Activated B cell treated with CpG ODN at 0.5 μM for 24 hours (primary cell): ENCODE data around the gene SETD1A. TPM values are rescaled to one million over a fixed set of nuclear protein-coding genes. Genes with fewer than 3 reads are reported as not detected.

Experiments
- ATAC-seq: fragments of 200-7000 bp; cut with Tn5 transposase; one replicate; pipeline ENCODE4 v1.10.0; 2021; ENCODE audit warnings: low read depth, mild to moderate bottlenecking, moderate library complexity
- CTCF ChIA-PET: fragments of 350-600 bp; sonication (Branson Sonifier 250); formaldehyde crosslinking; loops from one replicate; lab custom pipeline; 2021; ENCODE audit warnings: antibody characterized with exemption; lab: Charles Lee
- POLR2A ChIA-PET: fragments of 350-600 bp; sonication (Branson Sonifier 250); formaldehyde crosslinking; loops from one replicate; lab custom pipeline; 2021; ENCODE audit warnings: antibody characterized with exemption; lab: Charles Lee
- DNase-seq: peaks from one replicate; pipeline ENCODE4 v3.0.0; 2022
- H3K27ac Mint-ChIP-seq: one replicate; pipeline ENCODE4 v1.8.0; 2020; ENCODE audit warnings: mixed read lengths
- H3K27me3 Mint-ChIP-seq: one replicate; pipeline ENCODE4 v1.8.0; 2021; ENCODE audit warnings: mixed read lengths
- H3K36me3 Mint-ChIP-seq: one replicate; pipeline ENCODE4 v1.8.0; 2021; ENCODE audit warnings: low read depth, mixed read lengths
- H3K4me1 Mint-ChIP-seq: one replicate; pipeline ENCODE4 v1.8.0; 2021; ENCODE audit warnings: mixed read lengths
- H3K4me3 Mint-ChIP-seq: one replicate; pipeline ENCODE4 v1.8.0; 2020; ENCODE audit warnings: mild to moderate bottlenecking, mixed read lengths
- H3K9me3 Mint-ChIP-seq: one replicate; pipeline ENCODE4 v1.8.0; 2020; ENCODE audit warnings: mixed read lengths
- intact Hi-C: fragments of 100-400 bp; cut with micrococcal nuclease; formaldehyde crosslinking; loops from one replicate; pipeline ENCODE4 v1.15.1; 2024
- total RNA-seq: library from RNA; stranded (reverse); gene quantifications from 2 replicates; pipeline ENCODE4 v1.2.3, GENCODE V29; 2022
- TF ChIP-seq, protein P1 (sequence below): fragments of 200-600 bp; IDR thresholded peaks from one replicate; pipeline ENCODE4 v1.8.0; 2022; ENCODE audit warnings: antibody characterized with exemption, mild to moderate bottlenecking

SETD1A gene
- total RNA-seq, 1 donor from 2014 or later = 32.8 TPM

DNA sequence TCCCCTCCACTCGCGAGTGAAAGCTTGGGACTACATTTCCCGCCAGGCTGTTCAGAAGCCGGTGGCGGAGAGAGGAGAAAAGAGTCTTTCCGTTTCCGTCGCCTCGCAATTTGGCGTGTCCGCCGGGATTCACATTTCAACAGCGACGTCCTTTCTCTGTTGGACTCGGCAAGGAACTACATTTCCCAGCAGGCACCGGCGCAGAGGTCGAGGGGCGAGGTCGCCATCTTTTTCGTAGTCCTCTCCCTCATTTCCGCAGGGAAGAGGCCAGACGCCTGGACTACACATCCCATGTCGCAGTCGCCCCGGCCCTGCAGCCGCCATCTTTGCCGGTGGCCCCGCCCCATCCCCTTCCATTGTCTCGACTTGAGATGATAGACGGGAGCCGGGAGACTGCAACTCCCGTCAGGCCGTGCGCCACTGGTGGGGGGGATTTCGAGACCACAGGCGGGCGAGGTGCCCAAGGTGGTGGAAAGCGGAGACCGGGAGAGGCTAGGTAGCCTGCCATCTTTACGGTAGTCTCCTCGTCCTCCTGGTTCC lies 35.1 kb upstream of the SETD1A start:
- POLR2A ChIA-PET = interaction anchor here (0.6 to 1.5 kb wide), 11 partner anchors 21 to 739 kb away, joined by 3 to 6 read pairs (median 3); partner anchors contain the start of genes CORO1A, SEPTIN1, ZNF629 and ZNF646
- Mint-ChIP-seq H3K27ac (peak overlapping the region; percentile 100), H3K36me3 (peaks cover 18% of the 10 kb centered on the region), H3K4me3 (peak overlapping the region; percentile 100), H3K4me1 (peaks cover 20% of the 10 kb centered on the region), H3K9me3 (no peaks in the 10 kb centered on the region), H3K27me3 (no peaks in the 10 kb centered on the region)
- peak; percentile 95 for DNase-seq
- intact Hi-C loops = loop anchor here (1.0 to 10.0 kb wide), 18 partner anchors 20 to 1106 kb away; partner anchors contain the start of genes CFAP119, FBRS, INO80E and PAGR1
- CTCF ChIA-PET = interaction anchor here (0.6 to 0.9 kb wide), 2 partner anchors 22 to 78 kb away, joined by 3 to 14 read pairs; no protein-coding TSS in a partner anchor
- TF ChIP-seq, protein P1, sequence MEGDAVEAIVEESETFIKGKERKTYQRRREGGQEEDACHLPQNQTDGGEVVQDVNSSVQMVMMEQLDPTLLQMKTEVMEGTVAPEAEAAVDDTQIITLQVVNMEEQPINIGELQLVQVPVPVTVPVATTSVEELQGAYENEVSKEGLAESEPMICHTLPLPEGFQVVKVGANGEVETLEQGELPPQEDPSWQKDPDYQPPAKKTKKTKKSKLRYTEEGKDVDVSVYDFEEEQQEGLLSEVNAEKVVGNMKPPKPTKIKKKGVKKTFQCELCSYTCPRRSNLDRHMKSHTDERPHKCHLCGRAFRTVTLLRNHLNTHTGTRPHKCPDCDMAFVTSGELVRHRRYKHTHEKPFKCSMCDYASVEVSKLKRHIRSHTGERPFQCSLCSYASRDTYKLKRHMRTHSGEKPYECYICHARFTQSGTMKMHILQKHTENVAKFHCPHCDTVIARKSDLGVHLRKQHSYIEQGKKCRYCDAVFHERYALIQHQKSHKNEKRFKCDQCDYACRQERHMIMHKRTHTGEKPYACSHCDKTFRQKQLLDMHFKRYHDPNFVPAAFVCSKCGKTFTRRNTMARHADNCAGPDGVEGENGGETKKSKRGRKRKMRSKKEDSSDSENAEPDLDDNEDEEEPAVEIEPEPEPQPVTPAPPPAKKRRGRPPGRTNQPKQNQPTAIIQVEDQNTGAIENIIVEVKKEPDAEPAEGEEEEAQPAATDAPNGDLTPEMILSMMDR = no peak
- ATAC-seq = peak; percentile 77

DNA sequence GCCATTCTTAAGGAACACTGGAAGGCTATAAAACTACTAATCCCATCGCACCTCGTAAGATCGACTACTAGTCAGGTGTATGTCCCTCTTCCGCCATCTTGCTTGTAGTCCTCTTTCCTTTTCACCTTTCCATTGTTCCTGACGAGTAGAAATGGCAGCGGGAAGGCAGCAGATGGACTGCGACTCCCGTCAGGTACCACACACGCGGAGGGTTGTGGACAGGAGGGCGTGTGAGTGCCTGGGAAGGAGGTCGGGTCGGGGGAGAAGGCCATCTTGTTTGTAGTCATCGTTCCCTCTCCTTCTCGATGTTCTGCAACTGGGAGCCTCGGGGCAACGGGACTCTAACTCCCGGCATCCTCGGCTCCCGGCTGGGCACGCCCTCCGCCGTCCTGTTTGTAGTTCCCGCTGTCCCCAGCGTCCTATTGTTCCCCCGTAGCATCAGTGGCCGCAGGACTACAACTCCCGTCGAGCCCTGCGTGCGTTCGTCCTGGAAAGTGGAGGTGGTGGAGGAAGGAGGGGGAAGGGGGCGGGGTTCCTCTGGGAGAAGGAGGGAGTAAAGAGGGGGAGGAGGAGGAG lies 34.5 kb upstream of the SETD1A start:
- Mint-ChIP-seq H3K27ac (peak overlapping the region; percentile 100), H3K36me3 (peaks cover 18% of the 10 kb centered on the region), H3K27me3 (no peaks in the 10 kb centered on the region), H3K4me3 (peak overlapping the region; percentile 100), H3K9me3 (no peaks in the 10 kb centered on the region), H3K4me1 (peaks cover 20% of the 10 kb centered on the region)
- DNase-seq (peak; percentile 86), ATAC-seq (peak; percentile 68)
- POLR2A ChIA-PET = interaction anchor here (0.6 to 1.5 kb wide), 6 partner anchors 21 to 740 kb away, joined by 3 to 8 read pairs (median 4); partner anchors contain the start of gene CORO1A
- CTCF ChIA-PET = no interaction called here
- intact Hi-C loops = loop anchor here (1.0 to 10.0 kb wide), 21 partner anchors 19 to 1106 kb away; partner anchors contain the start of genes CFAP119, FBRS, INO80E and KAT8
- TF ChIP-seq, protein P1 = no peak

- H3K27me3 Mint-ChIP-seq = no peaks in the 10 kb centered on the region
- intact Hi-C loops = loop anchor here (1.0 to 10.0 kb wide), 7 partner anchors 26 to 1107 kb away; partner anchors contain the start of genes INO80E, KAT8, ORAI3 and PAGR1
- H3K4me1 Mint-ChIP-seq = peaks cover 20% of the 10 kb centered on the region
- H3K9me3 Mint-ChIP-seq = no peaks in the 10 kb centered on the region
- peak within 1 kb of the TSS; percentile 100 for H3K4me3 Mint-ChIP-seq
- POLR2A ChIA-PET = interaction anchor here (0.6 to 1.5 kb wide), 6 partner anchors 31 to 741 kb away, joined by 3 to 8 read pairs (median 3); partner anchors contain the start of gene CORO1A
- DNase-seq (no peak), ATAC-seq (no peak)
- peak within 1 kb of the TSS; percentile 100 for H3K27ac Mint-ChIP-seq
- CTCF ChIA-PET = no interaction called here
- peaks cover 18% of the 10 kb centered on the region for H3K36me3 Mint-ChIP-seq
- TF ChIP-seq, protein P1 = no peak
These were observed 33.9 kb upstream of the SETD1A start, which contains the start of gene FBXL19 for GRCh38 chr16:30923554-30924075. Gene FBXL19, plus strand, starts transcription at chr16:30923572. Its CDS starts 2,183 bp downstream, at chr16:30925755.

DNA sequence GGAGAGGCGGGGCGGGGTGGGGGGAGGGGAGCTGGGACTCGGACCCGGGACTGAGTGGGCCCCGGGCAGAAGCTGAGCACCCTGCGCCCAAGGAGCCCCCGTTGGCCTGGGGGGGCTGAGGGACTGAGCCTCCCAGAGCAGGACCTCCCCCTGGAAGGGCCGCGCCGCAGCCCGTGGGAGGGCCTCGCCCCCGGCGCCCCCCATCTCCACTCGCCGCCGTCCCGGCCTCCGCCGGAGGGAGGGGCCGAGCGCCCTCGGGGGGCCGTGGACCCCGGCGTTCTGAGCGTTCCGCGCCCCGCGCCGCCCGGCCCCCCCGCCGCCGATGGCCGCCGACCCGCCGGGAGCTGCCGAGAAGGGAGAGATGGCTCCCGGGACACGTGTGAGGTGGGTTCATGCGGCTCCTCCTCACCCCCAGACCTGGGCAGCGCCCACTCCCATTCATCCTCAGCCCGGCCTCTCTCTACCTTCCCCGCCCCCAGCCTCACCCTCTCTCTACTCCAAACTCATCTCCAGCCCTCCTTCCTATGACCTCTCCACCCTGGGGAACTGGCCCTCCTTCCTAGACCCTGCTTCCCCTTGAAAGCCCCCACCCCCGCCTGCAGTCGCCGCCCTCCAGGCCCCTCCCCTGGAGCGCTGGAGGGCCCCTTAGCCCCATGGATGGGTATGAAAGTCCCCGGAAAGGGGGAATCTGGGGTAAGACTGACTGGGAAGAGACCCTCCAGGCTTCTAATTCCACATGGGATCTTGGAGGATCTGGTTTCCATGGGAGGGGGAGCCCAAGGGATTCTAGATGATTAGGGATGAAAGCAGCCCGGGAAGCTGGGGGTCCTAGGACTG lies 33.3 kb upstream of the SETD1A start:
- CTCF ChIA-PET = interaction anchor here (1.4 kb wide), 1 partner anchor 18 kb away, joined by 4 read pairs; no protein-coding TSS in a partner anchor
- peak overlapping the region; percentile 76 for H3K4me3 Mint-ChIP-seq
- TF ChIP-seq, protein P1 = no peak
- H3K36me3 Mint-ChIP-seq = peaks cover 18% of the 10 kb centered on the region
- intact Hi-C loops = loop anchor here (5.0 to 10.0 kb wide), 2 partner anchors 369 to 397 kb away; partner anchors contain the start of genes ZNF764 and ZNF768
- no peak for DNase-seq
- peaks cover 20% of the 10 kb centered on the region for H3K4me1 Mint-ChIP-seq
- no peaks in the 10 kb centered on the region for H3K27me3 Mint-ChIP-seq
- ATAC-seq = no peak
- POLR2A ChIA-PET = interaction anchor here (0.6 to 1.3 kb wide), 6 partner anchors 31 to 567 kb away, joined by 3 to 8 read pairs (median 4); no protein-coding TSS in a partner anchor
- H3K9me3 Mint-ChIP-seq = no peaks in the 10 kb centered on the region
- peak overlapping the region; percentile 56 for H3K27ac Mint-ChIP-seq
